ENCODE results near the gene RSPH3. TPM values are rescaled to one million over a fixed set of nuclear protein-coding genes. Genes with fewer than 3 reads are reported as not detected.

The RSPH3 gene
- total RNA-seq, 4 donors from 2014 or later = 1.2 to 9.5 (median 6.1) TPM

GRCh38 chr6:158938811-158939254 is 61.2 kb downstream of the RSPH3 start:
- Histone ChIP-seq H3K9me3 (no peaks in the 10 kb centered on the region), H3K4me1 (no peaks in the 10 kb centered on the region), H3K4me3 (no peak overlapping the region), H3K27ac (no peak overlapping the region), H3K36me3 (no peaks in the 10 kb centered on the region), H3K27me3 (no peaks in the 10 kb centered on the region)
- no peak for DNase-seq
- intact Hi-C loops (cut with DNase I; ENCODE audit: low total_unique reads) = no loop called here
- no peak for TF ChIP-seq CTCF (IDR thresholded peaks at IDR 0.05)
- TF ChIP-seq POLR2A (IDR thresholded peaks at IDR 0.05) = no peak

DNA sequence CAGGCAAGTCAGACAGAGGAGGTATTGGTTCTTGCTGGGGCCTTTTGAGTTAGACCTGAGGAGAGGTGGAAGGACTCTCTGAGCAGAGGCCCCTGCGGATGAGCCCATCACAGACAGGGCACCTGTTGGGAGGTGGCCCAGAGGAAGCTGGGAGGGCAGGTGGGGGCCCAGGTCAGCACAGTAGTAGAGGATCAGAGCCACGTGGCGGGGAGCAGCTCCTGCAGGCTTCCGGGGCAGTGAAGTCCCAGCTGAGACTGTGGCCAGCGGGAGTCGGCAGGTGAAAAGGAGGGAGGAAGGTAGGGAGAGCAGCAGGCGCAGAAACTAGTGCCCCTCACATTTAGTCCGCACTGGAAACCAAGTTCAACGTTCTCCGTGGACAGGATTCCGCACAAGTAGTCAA is 61.8 kb downstream of the RSPH3 start:
- TF ChIP-seq POLR2A (IDR thresholded peaks at IDR 0.05) (no peak), CTCF (IDR thresholded peaks at IDR 0.05) (no peak)
- H3K36me3 ChIP-seq = no peaks in the 10 kb centered on the region
- intact Hi-C loops (cut with DNase I; ENCODE audit: low total_unique reads) = no loop called here
- no peaks in the 10 kb centered on the region for H3K9me3 ChIP-seq
- H3K27ac ChIP-seq = no peak overlapping the region
- H3K27me3 ChIP-seq = no peaks in the 10 kb centered on the region
- no peak overlapping the region for H3K4me3 ChIP-seq
- no peaks in the 10 kb centered on the region for H3K4me1 ChIP-seq
- DNase-seq = no peak

- no peaks in the 10 kb centered on the region for H3K4me1 ChIP-seq
- no peaks in the 10 kb centered on the region for H3K36me3 ChIP-seq
- no peak for DNase-seq
- no peak overlapping the region for H3K4me3 ChIP-seq
- no peaks in the 10 kb centered on the region for H3K27me3 ChIP-seq
- intact Hi-C loops (cut with DNase I; ENCODE audit: low total_unique reads) = no loop called here
- TF ChIP-seq CTCF (IDR thresholded peaks at IDR 0.05) (no peak), POLR2A (IDR thresholded peaks at IDR 0.05) (no peak)
- H3K27ac ChIP-seq = no peak overlapping the region
- no peaks in the 10 kb centered on the region for H3K9me3 ChIP-seq
Observed at GRCh38 chr6:158934157-158934556, 65.8 kb downstream of the RSPH3 start.

DNA sequence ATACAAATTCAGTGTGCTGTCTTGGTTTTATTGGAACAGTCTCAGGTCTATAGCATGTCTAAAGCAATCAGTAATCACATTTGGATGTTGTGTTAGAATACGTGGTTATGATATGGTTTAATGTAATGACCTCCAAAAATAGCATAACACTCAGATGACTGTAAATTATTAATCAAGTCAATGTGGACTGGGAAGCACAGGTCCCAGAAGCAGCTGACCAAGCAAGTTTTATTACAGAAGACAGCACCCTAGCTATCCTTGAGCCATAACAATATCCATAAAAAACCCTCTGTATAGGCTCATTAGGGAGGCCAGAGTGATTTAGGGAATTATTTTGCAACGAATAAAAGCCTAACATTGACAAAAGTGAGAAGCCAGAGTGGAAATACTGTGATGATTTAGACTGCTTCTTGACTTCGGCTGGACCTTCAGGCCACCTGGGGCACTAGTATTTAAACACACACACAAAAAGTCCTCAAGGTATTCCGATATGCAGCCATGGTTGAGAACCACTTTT is 66.9 kb downstream of the RSPH3 start:
- Histone ChIP-seq H3K27me3 (no peaks in the 10 kb centered on the region), H3K4me3 (no peak overlapping the region), H3K9me3 (no peaks in the 10 kb centered on the region), H3K27ac (no peak overlapping the region), H3K4me1 (no peaks in the 10 kb centered on the region), H3K36me3 (no peaks in the 10 kb centered on the region)
- DNase-seq = no peak
- intact Hi-C loops (cut with DNase I; ENCODE audit: low total_unique reads) = no loop called here
- TF ChIP-seq CTCF (IDR thresholded peaks at IDR 0.05) = no peak
- no peak for TF ChIP-seq POLR2A (IDR thresholded peaks at IDR 0.05)

GRCh38 chr6:158928068-158928467 is 71.9 kb downstream of the RSPH3 start:
- Histone ChIP-seq H3K4me3 (no peak overlapping the region), H3K9me3 (no peaks in the 10 kb centered on the region), H3K4me1 (no peaks in the 10 kb centered on the region), H3K36me3 (no peaks in the 10 kb centered on the region), H3K27me3 (no peaks in the 10 kb centered on the region), H3K27ac (no peak overlapping the region)
- intact Hi-C loops (cut with DNase I; ENCODE audit: low total_unique reads) = no loop called here
- no peak for TF ChIP-seq CTCF (IDR thresholded peaks at IDR 0.05)
- no peak for TF ChIP-seq POLR2A (IDR thresholded peaks at IDR 0.05)
- no peak for DNase-seq

All from uterus (tissue), 4 donors.